ENCODE measurements around the gene SP110.
A peak's percentile ranks its signal among the peaks of the same experiment; 100 is the strongest.
"Not testable (repeated sequence)": the region's sequence is repeated elsewhere in the genome, so short reads cannot be mapped to it uniquely, and the experiment has no call there.

SP110 gene

DNA sequence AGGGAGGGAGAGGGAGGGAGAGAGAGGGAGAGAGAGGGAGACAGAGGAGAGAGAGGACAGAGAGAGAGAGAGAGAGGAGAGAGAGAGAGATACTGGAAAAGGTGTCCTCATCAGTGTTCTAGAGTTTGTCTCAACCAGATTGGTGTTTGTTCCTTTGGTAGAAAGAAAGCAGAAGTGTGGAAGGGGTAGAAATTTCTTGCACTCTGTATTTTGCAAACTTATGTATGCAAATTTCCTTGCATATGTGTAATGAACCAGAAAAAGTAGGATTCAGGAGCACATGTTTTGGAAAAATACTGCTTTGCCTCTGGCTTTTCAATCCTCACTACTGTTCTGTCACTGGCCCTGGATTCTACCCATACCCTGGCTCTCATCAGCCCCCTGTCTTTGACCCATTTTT is 4.7 kb upstream of the SP110 start:
- DNase-seq (ENCODE audit: low spot score), result no peak

- DNase-seq (ENCODE audit: low spot score), result not testable (repeated sequence)
Observed at GRCh38 chr2:230222829-230223228, 3.0 kb upstream of the SP110 start.

DNA sequence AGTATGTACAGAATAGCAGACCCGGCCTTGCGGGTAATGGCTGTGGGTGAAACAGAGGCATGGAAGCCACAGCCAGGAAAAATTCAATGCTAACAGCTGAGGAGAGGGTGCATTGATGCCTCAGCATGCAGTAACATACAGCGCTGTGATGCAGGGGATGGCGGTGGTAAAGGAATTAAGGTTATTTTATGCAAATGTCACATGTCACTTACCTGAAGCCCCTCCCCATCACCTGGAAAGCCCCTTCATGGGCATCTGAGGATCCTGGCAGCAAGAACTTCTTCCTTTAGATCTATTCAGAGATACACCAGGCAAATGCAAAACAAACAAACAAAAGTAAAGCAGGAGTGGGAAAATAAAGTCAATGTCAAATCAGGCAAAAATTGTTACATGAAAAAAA is 1.7 kb upstream of the SP110 start:
- DNase-seq (ENCODE audit: low spot score), result no peak

- DNase-seq (ENCODE audit: low spot score), result no peak
Observed at GRCh38 chr2:230220347-230220969, 674 bp upstream of the SP110 start.

GRCh38 chr2:230218421-230218820 is 1.4 kb downstream of the SP110 start:
- no peak for DNase-seq (ENCODE audit: low spot score)

GRCh38 chr2:230217424-230217823 is 2.4 kb downstream of the SP110 start:
- DNase-seq (ENCODE audit: low spot score), result no peak

DNA sequence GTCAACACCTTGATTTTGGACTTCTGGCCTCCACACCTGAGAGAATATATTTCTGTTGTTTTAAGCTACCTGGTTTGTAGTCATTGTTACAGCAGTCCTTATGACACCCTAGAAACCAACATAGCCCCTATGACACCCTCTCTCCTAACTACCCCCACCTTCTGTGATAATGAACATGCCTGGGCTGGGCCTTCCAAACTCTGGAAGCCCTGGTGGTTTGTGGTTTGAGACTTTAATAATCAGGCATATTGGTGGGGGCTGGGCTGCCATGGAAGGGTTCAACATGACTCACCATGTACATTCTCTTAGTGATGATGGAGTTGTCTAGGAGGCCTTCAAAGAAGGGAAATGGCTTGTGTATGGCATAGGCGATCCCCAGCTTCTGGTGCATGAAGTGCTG is 3.3 kb downstream of the SP110 start:
- DNase-seq (ENCODE audit: low spot score), result no peak

- DNase-seq (ENCODE audit: low spot score), result no peak
Observed at GRCh38 chr2:230209422-230210051, 10.2 kb downstream of the SP110 start.

DNA sequence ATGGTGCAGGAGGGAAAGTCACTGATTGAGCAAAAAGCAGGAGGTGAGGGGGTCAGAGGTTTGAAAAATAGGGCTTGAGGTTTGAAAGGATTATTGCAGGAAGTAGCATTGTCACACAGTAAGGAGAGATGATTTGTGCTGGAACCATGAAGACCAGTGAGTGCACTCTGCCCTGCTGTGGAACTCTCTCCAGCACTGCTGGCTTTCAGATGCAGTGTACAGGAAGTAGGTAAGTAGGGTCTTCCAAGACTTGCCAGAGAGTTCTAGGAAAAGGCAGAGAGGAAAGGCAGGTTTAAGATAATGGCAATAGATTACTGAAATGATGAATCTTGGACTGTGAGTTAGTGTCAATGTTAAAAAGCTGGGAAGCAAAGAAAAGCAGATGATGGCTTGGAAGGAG is 11.2 kb downstream of the SP110 start:
- no peak for DNase-seq (ENCODE audit: low spot score)

DNA sequence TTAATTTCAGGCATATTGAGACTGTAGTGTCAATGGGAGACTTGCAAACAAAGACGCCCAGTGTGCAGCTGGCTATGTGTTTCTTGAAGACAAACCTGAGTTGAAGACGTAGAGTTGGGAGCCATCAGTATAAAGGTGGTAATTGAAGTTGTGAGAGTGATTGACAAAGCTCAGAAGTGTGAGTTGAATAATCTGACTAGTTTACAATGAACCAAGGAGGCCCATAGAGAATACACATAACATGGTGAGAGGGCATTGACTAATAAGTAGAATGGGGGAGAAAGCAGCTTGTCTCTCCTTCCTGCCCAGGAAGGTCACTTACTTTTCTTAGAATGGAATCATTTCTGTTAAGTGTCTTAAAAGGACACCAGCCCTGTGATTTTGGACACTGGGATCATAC is 14.1 kb downstream of the SP110 start:
- DNase-seq (ENCODE audit: low spot score), result no peak

DNA sequence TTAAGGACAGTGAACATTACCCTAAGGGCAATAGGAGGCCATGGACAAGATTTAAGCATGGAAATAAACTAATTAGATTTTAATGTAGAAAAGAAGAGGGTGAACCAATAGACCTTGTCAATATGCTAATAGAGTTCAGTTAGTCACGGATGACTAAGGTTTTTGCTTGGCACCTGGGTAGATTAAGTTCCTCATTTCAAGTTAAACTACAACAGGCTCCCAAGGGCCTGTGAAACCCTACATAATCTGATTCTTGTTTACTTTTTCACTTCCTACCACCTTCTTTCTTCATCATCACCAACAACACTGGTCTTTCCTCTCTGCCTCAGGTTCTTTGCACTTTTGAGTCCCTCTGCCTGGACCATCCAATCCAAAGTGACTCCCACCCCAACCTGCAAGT is 14.8 kb downstream of the SP110 start:
- no peak for DNase-seq (ENCODE audit: low spot score)

- no peak for DNase-seq (ENCODE audit: low spot score)
Observed at GRCh38 chr2:230203110-230203676, 16.6 kb downstream of the SP110 start.

GRCh38 chr2:230202430-230203109 is 17.2 kb downstream of the SP110 start:
- no peak for DNase-seq (ENCODE audit: low spot score)

- peak; percentile 27 for DNase-seq (ENCODE audit: low spot score)
Observed at GRCh38 chr2:230184727-230185578, 34.8 kb downstream of the SP110 start.

GRCh38 chr2:230181195-230181594 is 38.6 kb downstream of the SP110 start:
- no peak for DNase-seq (ENCODE audit: low spot score)

DNA sequence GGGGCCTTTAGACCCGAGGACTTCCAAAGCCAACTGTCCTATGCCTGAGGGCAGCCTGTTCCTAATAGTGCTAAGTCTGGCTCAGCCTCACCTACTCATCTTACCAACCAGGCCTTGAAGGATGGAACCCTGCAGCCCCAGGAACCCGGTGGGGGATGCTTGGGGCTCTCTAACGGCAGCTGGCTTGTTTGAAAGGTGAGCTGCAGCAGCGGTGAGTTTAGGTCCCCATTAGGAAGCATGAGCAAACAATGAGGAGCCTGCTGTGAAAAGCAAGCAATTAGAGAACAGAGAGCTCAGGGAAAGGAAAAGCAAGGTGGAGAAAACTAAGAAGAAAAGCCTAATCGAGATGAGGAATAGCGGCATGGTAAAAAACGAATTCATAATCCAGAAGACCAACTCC is 39.9 kb downstream of the SP110 start:
- DNase-seq (ENCODE audit: low spot score), result no peak

DNA sequence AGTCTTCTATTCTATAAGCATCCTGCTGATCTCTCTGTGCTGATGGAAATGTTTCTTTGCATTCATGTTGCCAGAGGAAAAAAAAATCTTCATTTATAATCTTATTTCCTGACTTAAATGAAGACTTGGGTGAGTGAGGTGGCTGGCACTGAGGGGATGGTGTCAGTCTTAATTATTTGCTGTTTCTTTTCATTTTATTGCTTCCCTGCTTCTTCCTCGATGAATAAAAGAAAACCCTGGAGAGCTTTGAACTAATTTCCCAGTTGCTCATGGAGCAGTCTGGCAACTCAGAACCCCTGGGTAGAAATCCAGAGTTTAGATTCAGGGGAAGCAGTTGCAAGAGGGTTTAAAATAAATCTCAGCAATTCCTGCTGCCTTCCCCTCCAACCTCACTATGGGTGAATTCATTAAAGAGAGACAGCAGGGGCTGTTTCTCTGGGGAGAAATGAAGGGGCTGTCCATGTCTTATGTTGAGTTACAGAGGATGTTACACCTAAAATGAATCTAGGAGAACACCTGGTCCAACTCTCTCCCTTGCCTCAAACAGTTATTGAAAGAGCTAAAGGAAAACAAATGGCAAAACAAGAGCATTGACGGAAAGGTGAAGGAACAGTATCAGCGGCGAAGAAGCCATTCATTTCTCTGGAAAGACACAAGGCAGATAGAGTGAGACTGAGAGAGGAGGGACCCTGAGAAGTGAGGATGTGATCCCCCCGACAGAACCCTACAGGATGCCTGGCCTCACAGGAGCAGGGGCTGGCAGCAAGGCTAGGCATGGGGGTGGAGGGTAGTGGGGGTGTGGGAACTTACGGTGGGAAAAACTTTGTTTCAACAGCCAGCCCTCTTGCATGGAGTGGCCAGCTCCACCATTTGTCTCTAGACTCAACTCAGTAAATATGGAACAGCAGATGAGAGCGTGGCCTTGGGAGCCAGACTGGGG is 41.0 kb downstream of the SP110 start:
- DNase-seq (ENCODE audit: low spot score), result no peak

- DNase-seq (ENCODE audit: low spot score), result no peak
Observed at GRCh38 chr2:230176996-230177395, 42.8 kb downstream of the SP110 start.

DNA sequence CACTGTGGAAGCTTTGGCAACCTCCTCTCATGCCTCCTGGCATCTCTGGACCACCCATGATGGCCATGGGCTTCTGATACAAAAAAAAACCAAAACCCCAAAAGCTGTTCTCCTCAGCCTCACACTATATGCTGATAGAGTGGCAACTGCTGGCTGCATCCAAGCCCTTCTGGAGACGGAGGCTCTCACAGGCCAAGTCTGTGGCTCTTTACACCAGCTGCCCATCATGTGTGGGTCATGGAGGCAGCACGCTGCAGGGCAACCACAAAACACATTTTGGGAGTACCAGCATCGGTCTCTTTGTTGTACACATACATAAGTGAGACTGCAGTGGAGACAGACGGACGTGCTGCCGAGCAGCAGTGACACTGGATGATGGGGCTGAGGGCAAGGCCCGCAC is 45.3 kb downstream of the SP110 start:
- DNase-seq (ENCODE audit: low spot score), result no peak

- no peak for DNase-seq (ENCODE audit: low spot score)
Observed at GRCh38 chr2:230172852-230173251, 46.9 kb downstream of the SP110 start.

DNA sequence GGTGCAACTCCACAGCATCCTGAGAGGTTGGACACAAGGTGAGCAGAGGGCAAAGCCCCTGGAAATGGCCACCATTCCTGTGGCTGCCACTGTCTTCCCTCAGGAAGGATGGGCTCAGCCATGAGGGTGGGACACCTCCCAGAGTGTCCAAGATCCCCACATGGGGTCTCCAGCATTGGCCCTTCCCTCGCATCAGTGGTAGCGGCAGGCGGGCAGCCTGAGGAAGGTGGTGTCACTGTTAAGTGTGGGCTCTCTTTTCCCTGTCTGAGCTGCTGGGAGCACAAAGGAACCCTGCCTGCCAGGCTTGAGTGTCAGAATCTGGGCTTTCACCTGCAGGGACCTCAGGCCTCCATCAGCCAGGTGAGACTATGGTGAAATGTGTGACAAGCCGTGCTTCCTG is 47.6 kb downstream of the SP110 start:
- DNase-seq (ENCODE audit: low spot score), result no peak
